Measurements from ENCODE around the gene IMP4.

GRCh38 chr2:130391872-130392670 is 49.4 kb downstream of the IMP4 start:
- TF ChIP-seq, protein P1, sequence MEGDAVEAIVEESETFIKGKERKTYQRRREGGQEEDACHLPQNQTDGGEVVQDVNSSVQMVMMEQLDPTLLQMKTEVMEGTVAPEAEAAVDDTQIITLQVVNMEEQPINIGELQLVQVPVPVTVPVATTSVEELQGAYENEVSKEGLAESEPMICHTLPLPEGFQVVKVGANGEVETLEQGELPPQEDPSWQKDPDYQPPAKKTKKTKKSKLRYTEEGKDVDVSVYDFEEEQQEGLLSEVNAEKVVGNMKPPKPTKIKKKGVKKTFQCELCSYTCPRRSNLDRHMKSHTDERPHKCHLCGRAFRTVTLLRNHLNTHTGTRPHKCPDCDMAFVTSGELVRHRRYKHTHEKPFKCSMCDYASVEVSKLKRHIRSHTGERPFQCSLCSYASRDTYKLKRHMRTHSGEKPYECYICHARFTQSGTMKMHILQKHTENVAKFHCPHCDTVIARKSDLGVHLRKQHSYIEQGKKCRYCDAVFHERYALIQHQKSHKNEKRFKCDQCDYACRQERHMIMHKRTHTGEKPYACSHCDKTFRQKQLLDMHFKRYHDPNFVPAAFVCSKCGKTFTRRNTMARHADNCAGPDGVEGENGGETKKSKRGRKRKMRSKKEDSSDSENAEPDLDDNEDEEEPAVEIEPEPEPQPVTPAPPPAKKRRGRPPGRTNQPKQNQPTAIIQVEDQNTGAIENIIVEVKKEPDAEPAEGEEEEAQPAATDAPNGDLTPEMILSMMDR (IDR thresholded peaks at IDR 0.05; ENCODE audit: control extremely low read depth in 1 of 3, insufficient read depth in 1 of 3, low read depth in 1 of 3, low read length in 3 of 3), result no peak
- TF ChIP-seq EP300 (IDR thresholded peaks at IDR 0.05; ENCODE audit: borderline replicate concordance in 1 of 2, low read depth in 2 of 2, low read length in 2 of 2) (no peak), ATF3 (IDR thresholded peaks at IDR 0.05; ENCODE audit: insufficient read depth, low read depth, low read length) (no peak), TAF1 (IDR thresholded peaks at IDR 0.05; ENCODE audit: low read depth, low read length) (no peak), EZH2 (IDR thresholded peaks at IDR 0.05; ENCODE audit: low read depth, low read length, severe bottlenecking) (no peak)
- TF ChIP-seq, protein P2, sequence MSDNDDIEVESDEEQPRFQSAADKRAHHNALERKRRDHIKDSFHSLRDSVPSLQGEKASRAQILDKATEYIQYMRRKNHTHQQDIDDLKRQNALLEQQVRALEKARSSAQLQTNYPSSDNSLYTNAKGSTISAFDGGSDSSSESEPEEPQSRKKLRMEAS (IDR thresholded peaks at IDR 0.05), result no peak

Data from H1 (cell line).